GM10266 (cell line): ENCODE results near the gene FIBP.
A peak's percentile ranks its signal among the peaks of the same experiment; 100 is the strongest.
"Not testable (repeated sequence)": the region's sequence is repeated elsewhere in the genome, so short reads cannot be mapped to it uniquely, and the experiment has no call there.

ENCODE experiments used
- DNase-seq: peaks from one replicate; pipeline ENCODE4 v3.0.0; 2012; ENCODE audit errors: extremely low spot score
- CTCF ChIP-seq: IDR thresholded peaks from 2 replicates; pipeline ENCODE4 v1.5.1; 2012; ENCODE audit warnings: mild to moderate bottlenecking, low read depth; ENCODE audit not compliant: control insufficient read depth, insufficient read depth; ENCODE audit errors: missing control alignments

The FIBP gene

GRCh38 chr11:65892661-65893317, 4.5 kb upstream of the FIBP start:
- no peak for DNase-seq
- no peak for TF ChIP-seq CTCF

GRCh38 chr11:65892137-65892540, 3.9 kb upstream of the FIBP start:
- DNase-seq = not testable (repeated sequence)

- DNase-seq = no peak
- TF ChIP-seq CTCF = peak; percentile 74
Measured at GRCh38 chr11:65891219-65892136, 3.2 kb upstream of the FIBP start.

GRCh38 chr11:65890324-65891218, 2.3 kb upstream of the FIBP start, which contains the start of gene CCDC85B:
CCDC85B (plus strand) TSS chr11:65890673; CDS start chr11:65890784, 111 bp downstream.
- TF ChIP-seq CTCF = peak; percentile 23
- DNase-seq = peak; percentile 98

GRCh38 chr11:65887723-65888162, 528 bp downstream of the FIBP start:
- no peak for TF ChIP-seq CTCF
- no peak for DNase-seq

- TF ChIP-seq CTCF = no peak
Measured at GRCh38 chr11:65886826-65887722, 1.2 kb downstream of the FIBP start.

More at GRCh38 chr11:65886826-65887722, 1.2 kb downstream of the FIBP start:
- DNase-seq = no peak
